HTR-8/SVneo (cell line): ENCODE data around the gene CHCHD2.
"Not testable (repeated sequence)": the region's sequence is repeated elsewhere in the genome, so short reads cannot be mapped to it uniquely, and the experiment has no call there.

Experiments used
- DNase-seq: peaks from one replicate; pipeline ENCODE4 v3.0.0; 2011; ENCODE audit warnings: low spot score, mixed read lengths; ENCODE audit not compliant: insufficient read length
- FAIRE-seq: peaks from 2 replicates; lab custom pipeline; 2011; peaks lifted over from hg19 to GRCh38; lab: Jason Lieb, UNC

The CHCHD2 gene, protein sequence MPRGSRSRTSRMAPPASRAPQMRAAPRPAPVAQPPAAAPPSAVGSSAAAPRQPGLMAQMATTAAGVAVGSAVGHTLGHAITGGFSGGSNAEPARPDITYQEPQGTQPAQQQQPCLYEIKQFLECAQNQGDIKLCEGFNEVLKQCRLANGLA

DNA sequence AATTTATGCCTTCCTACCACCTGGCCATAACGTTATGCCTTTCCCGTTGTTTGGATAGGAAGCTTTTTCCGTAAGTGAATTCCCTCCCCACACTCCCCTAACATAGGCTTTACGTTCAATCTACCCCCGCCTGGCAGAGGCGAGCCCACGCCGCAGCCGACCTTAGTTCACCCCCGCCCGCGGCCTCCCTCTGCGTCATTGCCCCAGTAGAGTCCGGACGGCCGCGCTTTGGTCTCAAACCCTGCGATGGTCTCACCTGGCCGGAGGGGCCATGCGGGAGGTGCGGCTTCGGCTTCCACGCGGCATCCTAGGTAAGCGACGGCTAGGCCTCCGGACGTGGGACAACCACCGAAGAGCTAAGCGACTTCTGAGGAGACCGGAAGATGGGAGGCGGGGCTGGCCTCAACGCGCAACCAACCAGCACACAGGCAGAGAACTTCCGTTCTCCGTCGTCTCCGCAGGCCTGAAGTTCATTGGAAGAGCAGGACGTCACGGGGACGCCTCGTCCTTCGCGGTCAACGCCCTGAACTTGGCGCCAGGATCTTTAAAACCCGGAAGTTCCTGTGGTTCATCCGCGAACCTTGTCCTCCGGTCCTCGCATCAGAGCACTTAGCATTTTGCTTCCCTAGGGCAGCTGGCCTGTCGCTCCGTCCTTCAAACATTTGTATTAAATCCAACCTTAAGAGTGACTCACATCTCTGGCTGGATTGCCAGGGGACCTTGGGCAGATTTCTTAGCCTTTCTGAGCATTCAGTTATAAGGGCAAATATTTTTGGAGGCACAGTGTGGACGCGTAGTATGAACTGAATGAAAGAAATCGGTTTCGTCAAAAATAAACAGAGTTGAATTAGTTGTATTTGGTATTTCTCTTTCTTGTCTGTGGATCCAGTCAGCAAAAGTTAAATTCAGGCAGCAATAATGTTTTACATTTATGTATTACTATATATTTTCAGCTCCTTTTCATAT is at the start of gene CHCHD2:
CHCHD2 (minus strand) TSS at position 369 of the 966 bp plus-strand sequence; CDS start at position 306, 63 bp downstream.
- FAIRE-seq (peak; percentile 91), DNase-seq (peak; percentile 99)

DNA sequence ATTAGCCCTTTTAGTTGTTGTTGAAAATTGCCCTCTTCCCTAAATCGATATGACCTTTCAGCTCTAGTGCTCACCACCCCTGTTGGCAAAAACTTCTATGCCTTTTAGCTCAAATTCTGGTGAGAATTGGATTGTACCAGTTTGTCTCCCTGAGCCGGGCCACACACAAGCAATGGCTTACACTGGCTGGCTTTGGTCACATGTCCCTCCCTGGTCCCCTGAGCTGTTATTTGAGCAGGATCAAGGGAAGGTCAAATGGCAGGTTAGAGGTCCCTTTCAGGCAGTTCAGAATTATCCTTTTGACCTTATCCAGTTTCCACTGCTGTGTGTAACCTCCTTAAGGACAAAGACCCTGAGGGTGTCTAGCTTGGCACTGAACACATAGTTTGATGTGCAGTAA is 24.8 kb upstream of the CHCHD2 start:
- DNase-seq, FAIRE-seq: not testable (repeated sequence)

DNA sequence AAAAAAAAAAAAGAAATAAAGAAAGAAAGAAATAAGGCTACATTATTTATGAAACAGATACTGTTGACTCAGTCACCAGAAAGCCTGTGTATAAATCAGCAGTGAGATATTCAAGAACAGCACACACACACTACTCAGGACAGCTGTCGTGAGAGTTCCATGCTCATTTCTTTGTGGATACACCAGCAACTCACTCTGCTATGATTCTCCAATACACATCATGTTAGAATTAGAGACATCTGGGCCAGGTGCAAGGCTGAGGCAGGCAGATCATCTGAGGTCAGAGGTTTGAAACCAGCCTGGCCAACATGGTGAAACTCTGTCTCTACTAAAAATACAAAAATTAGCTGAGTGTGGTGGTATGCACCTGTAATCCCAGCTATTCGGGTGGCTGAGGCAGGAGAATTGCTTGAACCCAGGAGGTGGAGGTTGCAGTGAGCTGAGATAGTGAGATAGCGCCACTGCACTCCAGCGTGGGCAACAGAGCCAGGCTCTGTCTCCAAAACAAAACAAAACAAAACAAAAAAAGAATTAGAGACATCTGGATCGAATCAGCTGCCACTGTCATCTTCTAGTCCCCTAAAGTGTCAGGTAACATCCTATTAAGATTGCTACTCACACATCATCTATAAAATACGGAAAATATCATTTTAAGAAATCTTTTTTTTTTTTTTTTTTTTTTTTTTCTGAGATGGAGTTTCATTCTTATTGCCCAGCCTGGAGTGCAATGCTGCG is 21.1 kb upstream of the CHCHD2 start:
- DNase-seq: no peak
- FAIRE-seq: no peak

- FAIRE-seq (no peak), DNase-seq (no peak)
Measured at GRCh38 chr7:56125831-56126230, 19.6 kb upstream of the CHCHD2 start.

DNA sequence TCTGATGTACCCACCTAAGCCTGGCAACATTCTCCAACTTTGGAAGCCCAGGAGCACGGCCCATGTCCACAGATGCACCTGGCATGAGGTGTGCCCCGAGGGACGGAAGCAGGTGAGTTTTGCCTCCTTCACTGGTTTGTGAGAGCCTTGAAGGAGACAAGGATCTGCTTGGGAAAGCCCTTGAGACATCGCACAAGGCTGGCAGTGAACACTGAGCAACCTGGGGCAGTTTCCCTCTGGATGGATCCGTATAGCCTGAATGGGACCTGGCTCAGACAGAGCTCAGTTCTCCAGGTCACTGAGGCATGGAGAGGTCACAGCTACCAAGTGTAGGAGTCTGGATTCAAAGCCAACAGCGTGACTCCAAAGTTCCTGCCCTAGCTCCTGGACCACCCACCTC is 18.7 kb upstream of the CHCHD2 start:
- DNase-seq: no peak
- no peak for FAIRE-seq

- no peak for DNase-seq
- FAIRE-seq: no peak
Measured at GRCh38 chr7:56121440-56121839, 15.2 kb upstream of the CHCHD2 start.

DNA sequence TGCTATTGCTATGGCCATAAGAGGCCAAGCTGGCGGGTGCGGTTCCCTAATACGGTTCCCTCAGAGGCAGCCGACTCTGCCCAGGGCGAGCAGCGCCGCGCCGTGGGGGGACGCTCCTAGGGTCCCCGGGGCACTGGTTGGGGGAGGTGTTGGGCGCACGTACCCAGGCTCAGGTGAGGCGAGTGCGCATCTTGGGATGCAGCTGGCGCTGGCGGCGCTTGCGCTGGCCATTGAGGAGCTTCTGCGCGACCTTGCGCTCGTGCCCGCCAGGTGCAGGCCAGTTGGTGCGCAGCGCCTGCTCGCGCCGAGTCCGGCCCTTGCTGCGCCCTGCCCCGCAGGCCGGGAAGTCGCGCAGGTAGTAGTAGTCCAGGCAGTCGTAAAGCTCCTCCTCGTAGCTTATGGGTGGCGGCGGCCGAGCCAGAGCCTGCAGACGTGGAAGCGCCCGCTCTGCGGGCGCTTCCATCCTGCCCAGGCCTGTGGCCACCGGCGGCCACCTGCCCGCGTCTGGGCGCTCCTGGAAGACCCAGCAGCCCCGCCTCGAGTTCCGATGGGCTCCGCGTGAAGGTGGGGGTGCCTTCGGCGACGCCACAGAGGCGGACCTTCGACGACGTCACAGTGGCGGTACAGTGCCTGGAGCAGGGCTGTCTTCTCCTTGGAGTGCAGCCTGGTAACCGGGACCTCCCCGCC is 9.7 kb upstream of the CHCHD2 start, which contains the start of gene NUPR2:
NUPR2 (minus strand) TSS at position 566 of the 687 bp plus-strand sequence; CDS start at position 463, 103 bp downstream.
- FAIRE-seq (no peak), DNase-seq (no peak)

DNA sequence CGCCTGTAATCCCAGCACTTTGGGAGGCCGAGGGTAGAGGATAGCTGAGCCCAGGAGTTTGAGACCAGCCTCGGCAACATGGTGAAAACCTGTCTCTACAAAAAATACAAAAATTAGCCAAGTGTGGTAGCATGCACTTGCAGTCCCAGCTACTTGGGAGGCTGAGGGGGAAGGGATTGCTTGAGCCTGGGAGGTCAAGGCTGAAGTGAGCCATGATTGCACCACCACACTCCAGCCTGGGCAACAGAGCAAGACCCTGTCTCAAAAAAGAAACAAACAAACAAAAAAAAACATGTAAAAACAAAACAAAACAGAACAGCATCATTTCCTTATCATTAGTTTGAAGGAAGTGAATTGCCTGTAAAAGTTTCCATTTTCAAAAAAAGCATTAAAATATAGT is 6.0 kb upstream of the CHCHD2 start:
- not testable (repeated sequence) for DNase-seq, FAIRE-seq

GRCh38 chr7:56110611-56111010 is 4.3 kb upstream of the CHCHD2 start:
- no peak for DNase-seq
- FAIRE-seq: no peak

GRCh38 chr7:56107954-56108258 is 1.6 kb upstream of the CHCHD2 start:
- no peak for DNase-seq

DNA sequence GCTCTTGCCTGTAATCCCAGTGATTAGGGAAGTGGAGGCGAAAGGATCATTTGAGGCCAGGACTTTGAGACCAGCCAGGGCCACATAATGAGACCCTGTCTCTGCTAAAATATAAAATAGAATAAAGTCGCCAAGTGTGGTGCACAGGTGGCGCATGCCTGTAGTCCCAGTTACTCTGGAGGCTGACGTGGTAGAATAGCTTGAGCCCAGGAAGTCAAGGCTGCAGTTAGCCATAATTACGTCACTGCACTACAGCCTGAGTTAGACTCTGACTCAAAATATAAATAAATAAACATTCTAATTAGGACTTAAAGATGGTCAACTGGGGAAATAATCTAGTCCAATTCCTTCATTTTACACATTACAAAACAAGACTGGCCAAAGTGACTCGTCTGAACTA is 768 bp downstream of the CHCHD2 start:
- DNase-seq (no peak), FAIRE-seq (no peak)

More at GRCh38 chr7:56107954-56108258, 1.6 kb upstream of the CHCHD2 start:
- no peak for FAIRE-seq

- not testable (repeated sequence) for FAIRE-seq, DNase-seq
Measured at GRCh38 chr7:56104138-56104537, 2.1 kb downstream of the CHCHD2 start.

GRCh38 chr7:56099653-56100052 is 6.6 kb downstream of the CHCHD2 start:
- DNase-seq (no peak), FAIRE-seq (no peak)

GRCh38 chr7:56098187-56099008 is 7.9 kb downstream of the CHCHD2 start:
- not testable (repeated sequence) for DNase-seq, FAIRE-seq

- no peak for FAIRE-seq
- no peak for DNase-seq
Measured at GRCh38 chr7:56097700-56098099, 8.6 kb downstream of the CHCHD2 start.

- DNase-seq (peak; percentile 29), FAIRE-seq (no peak)
Measured at GRCh38 chr7:56092789-56093531, 13.3 kb downstream of the CHCHD2 start, which contains the start of gene PHKG1. TSS of gene PHKG1 (minus strand) at chr7:56092952. CDS start at chr7:56088941, 4,011 bp downstream.

DNA sequence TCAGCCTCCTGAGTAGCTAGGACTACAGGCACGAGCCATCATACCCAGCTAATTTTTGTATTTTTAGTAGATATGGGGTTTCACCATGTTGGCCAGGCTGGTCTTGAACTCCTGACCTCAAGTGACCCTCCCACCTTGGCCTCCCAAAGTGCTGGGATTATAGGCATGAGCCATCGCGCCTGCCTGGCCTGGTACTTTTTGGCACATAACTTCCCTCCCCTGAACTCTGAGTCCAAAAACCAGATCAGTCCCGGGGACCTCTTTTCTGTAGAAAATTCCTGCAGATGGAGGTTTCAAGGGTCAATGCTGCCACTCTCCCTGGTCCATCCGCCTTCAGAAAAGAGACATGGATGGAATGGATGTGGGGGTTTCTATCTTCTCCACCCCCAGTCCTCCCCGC is 13.9 kb downstream of the CHCHD2 start:
- FAIRE-seq: not testable (repeated sequence)

GRCh38 chr7:56091591-56091990 is 14.7 kb downstream of the CHCHD2 start:
- DNase-seq (no peak), FAIRE-seq (no peak)

More for the DNA sequence above, 13.9 kb downstream of the CHCHD2 start:
- not testable (repeated sequence) for DNase-seq
